Astrocyte of the spinal cord (primary cell): ENCODE results near the gene CES5A.
"Not testable (repeated sequence)": the region's sequence is repeated elsewhere in the genome, so short reads cannot be mapped to it uniquely, and the experiment has no call there.

Source experiments
- DNase-seq: peaks from one replicate; pipeline ENCODE4 v3.0.0; 2011; ENCODE audit warnings: low read depth, low spot score
- H3K4me3 ChIP-seq: 2 replicates; pipeline ENCODE4 v1.5.1; 2011; ENCODE audit warnings: low read depth, mild to moderate bottlenecking, low read length, moderate library complexity
- CTCF ChIP-seq: IDR thresholded peaks from 2 replicates; pipeline ENCODE4 v1.5.1; 2012; ENCODE audit warnings: low read depth, mild to moderate bottlenecking, low read length, inconsistent platforms
- in situ Hi-C: cut with HindIII; loops from 2 replicates; pipeline ENCODE4 v1.10.0; 2017; ENCODE audit warnings: low sequenced_read_pairs

Gene CES5A

GRCh38 chr16:55832773-55833691 lies 42.1 kb downstream of the CES5A start, which contains the start of gene CES1:
Gene CES1 (minus strand): TSS chr16:55833096. CDS start chr16:55833055, 41 bp downstream.
- in situ Hi-C loops: no loop called here
- no peak for TF ChIP-seq CTCF
- no peak within 1 kb of the TSS for H3K4me3 ChIP-seq
- DNase-seq: no peak

- TF ChIP-seq CTCF: no peak
- H3K4me3 ChIP-seq: no peak overlapping the region
- in situ Hi-C loops: no loop called here
These were observed 42.8 kb downstream of the CES5A start for GRCh38 chr16:55832425-55832772.

GRCh38 chr16:55830658-55831294 lies 44.4 kb downstream of the CES5A start:
- DNase-seq: no peak
- TF ChIP-seq CTCF: no peak
- H3K4me3 ChIP-seq: no peak overlapping the region
- in situ Hi-C loops: no loop called here

More at GRCh38 chr16:55832425-55832772, 42.8 kb downstream of the CES5A start:
- no peak for DNase-seq

GRCh38 chr16:55829232-55829631 lies 45.9 kb downstream of the CES5A start:
- in situ Hi-C loops, H3K4me3 ChIP-seq, DNase-seq: not testable (repeated sequence)

- H3K4me3 ChIP-seq: no peak overlapping the region
- in situ Hi-C loops: no loop called here
These were observed 46.5 kb downstream of the CES5A start for GRCh38 chr16:55828680-55829079.

GRCh38 chr16:55825115-55825728 lies 50.0 kb downstream of the CES5A start:
- no peak for DNase-seq
- H3K4me3 ChIP-seq: no peak overlapping the region
- no peak for TF ChIP-seq CTCF
- in situ Hi-C loops: no loop called here

More at GRCh38 chr16:55828680-55829079, 46.5 kb downstream of the CES5A start:
- TF ChIP-seq CTCF: no peak
- no peak for DNase-seq
